ENCODE results near the gene KHK.
"Not testable (repeated sequence)": the region's sequence is repeated elsewhere in the genome, so short reads cannot be mapped to it uniquely, and the experiment has no call there.

KHK gene

DNA sequence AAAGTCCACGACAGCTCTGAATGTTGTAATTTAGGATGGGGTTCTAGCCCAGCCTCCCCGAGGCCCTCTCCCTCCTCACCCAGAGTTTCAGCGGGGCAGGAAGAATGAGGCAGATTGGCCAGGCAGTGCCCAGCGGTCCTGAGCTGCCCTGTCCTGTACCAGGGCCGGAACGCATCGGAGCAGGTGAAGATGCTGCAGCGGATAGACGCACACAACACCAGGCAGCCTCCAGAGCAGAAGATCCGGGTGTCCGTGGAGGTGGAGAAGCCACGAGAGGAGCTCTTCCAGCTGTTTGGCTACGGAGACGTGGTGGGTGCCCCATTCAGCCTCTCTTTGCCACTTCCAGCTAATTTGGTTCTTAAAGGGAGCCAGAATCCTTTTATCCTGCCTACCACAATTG is 10.8 kb downstream of the KHK start:
- DNase-seq = no peak

DNA sequence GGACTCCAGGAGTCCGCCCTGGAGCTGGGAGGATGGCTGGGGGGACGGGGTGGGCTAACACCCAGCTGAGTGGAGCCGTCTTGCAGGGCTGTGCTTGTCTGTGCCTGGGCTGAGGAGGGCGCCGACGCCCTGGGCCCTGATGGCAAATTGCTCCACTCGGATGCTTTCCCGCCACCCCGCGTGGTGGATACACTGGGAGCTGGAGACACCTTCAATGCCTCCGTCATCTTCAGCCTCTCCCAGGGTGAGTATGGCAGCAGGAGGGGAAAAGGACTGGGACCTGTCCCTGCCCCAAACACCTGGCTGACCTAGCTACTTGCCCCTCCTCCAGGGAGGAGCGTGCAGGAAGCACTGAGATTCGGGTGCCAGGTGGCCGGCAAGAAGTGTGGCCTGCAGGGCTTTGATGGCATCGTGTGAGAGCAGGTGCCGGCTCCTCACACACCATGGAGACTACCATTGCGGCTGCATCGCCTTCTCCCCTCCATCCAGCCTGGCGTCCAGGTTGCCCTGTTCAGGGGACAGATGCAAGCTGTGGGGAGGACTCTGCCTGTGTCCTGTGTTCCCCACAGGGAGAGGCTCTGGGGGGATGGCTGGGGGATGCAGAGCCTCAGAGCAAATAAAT is 12.9 kb downstream of the KHK start:
- DNase-seq = no peak

DNA sequence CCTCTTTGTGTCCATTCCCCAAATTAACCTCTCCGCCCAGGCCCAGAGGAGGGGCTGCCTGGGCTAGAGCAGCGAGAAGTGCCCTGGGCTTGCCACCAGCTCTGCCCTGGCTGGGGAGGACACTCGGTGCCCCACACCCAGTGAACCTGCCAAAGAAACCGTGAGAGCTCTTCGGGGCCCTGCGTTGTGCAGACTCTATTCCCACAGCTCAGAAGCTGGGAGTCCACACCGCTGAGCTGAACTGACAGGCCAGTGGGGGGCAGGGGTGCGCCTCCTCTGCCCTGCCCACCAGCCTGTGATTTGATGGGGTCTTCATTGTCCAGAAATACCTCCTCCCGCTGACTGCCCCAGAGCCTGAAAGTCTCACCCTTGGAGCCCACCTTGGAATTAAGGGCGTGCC is 13.5 kb downstream of the KHK start:
- no peak for DNase-seq

DNA sequence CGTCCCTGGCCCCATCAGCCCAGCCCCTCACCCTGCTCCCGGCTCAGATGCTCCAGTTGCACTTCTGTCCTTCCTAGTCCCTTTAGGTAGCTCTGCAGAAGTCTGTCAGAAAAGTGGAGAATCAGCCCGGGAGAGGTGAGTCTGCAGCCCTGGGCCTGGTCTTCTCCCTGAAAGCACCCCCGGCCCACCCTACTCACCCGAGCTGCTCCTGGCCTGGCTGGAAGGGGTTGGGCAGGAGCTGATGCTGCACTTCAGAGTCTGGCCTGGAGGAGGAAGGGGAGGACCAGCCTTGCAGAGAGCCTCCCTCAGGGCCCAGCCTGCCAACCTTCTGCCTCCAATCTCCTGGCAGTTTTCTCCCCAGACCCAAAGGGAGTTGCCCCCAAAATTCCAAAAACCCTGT is 15.8 kb downstream of the KHK start:
- DNase-seq = no peak

DNA sequence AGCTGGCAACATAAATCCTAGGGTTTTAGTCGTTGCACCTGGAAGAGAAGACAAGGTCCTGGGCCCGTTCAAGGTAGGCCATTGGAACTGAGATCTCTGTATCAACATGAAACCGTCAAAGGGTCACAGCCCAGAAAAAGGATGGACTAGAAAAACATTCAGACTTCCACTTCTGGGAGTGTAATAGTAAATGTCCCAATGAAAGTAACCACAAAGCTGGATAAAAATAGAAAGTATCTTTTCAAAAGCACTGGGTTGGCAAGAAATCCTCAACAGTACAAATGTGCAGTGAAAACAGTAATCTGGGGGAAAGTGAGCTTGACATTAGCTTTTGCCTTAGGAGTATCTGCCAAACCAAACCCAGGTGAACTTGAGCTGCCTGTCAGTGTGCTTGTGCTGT is 19.4 kb downstream of the KHK start:
- DNase-seq = no peak

DNA sequence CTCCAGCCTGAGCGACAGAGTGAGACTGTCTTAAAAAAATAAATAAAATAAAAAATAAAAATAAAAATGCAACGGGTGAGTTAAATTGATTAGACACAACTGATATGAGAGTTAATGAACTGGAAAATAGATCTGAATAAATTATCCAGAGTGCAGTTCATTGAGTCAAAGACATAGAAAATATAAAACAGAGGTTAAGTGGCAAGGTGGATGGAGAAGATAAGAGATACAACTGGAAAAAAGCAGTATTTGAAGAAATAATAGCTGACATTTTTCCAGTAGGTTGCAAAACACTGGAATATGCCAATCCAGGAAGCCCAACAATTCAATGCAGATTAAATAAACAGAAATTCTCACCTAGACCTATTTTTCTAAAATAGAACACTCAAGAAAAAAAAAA is 21.6 kb downstream of the KHK start:
- no peak for DNase-seq

DNA sequence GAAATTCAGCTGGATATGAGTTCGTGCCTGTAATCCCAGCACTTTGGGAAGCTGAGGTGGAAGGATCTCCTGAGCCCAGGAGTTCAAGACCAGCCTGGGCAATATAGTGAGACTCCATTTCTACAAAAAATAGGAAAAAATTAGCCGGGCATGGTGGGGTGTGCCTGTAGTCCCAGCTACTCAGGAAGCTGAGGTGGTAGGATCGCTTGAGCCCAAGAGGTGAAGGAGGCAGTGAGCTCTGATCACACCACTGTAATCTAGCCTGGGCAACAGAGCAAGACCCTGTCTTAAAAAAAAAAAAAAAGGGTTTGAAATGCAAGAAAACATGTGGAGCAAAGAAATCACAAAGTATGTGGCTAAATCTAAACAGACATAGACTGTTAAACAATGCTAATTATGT is 22.5 kb downstream of the KHK start:
- DNase-seq = no peak

DNA sequence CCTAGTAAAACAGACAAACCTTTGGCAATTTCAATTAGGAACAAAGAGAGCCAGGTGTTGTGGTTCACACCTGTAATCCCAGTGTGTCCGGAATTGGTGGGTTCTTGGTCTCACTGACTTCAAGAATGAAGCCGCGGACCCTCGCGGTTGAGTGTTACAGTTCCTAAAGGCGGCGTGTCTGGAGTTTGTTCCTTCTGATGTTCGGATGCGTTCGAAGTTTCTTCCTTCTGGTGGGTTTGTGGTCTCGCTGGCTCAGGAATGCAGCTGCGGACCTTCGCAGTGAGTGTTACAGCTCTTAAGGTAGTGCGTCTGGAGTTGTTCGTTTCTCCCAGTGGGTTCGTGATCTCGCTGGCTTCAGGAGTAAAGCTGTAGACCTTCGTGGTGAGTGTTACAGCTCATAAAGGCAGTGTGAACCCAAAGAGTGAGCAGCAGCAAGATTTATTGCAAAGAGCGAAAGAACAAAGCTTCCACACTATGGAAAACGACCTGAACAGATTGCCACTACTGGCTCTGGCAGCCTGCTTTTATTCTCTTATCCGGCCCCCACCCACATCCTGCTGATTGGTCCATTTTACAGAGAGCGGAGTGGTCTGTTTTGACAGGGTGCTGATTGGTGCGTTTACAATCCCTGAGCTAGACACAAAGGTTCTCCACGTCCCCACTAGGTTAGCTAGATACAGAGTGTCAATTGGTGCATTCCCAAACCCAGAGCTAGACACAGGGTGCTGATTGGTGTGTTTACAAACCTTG is 24.2 kb downstream of the KHK start:
- not testable (repeated sequence) for DNase-seq

DNA sequence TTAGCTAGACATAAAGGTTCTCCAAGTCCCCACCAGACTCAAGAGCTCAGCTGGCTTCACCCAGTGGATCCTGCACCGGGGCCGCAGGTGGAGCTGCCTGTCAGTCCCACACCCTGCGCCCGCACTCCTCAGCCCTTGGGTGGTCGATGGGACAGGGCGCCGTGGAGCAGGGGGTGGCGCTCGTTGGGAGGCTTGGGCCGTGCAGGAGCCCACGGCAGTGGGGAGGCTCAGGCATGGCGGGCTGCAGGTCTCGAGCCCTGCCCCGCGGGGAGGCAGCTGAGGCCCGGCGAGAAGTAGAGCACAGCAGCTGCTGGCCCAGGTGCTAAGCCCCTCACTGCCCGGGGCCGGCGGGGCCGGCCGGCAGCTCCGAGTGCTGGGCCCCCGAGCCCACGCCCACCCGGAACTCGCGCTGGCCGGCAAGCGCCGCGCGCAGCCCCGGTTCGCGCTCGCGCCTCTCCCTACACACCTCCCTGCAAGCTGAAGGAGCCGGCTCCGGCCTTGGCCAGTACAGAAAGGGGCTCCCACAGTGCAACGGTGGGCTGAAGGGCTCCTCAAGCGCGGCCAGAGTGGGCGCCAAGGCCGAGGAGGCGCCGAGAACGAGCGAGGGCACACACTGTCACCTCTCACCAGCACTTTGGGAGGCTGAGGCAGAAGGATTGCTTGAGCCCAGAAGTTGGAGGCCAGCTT is 25.0 kb downstream of the KHK start:
- not testable (repeated sequence) for DNase-seq

DNA sequence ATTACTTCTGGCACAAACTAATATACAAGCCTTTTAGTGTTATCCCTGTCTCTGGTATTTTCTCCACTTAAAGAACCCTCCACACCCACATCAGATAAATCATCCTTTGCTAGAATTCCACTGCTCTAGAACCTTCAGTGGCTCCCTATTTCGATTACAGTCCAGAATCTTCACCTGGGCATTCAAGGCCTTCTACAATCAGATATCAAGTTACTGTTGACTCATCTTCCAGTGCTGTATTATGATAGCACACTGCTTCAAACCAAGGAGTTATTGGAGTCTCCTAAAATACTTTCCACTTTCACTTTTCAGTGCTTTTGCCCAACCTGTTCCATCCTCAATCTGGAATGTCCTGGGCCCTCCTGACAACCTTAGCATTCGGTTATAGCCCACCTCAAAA is 28.9 kb downstream of the KHK start:
- no peak for DNase-seq

DNA sequence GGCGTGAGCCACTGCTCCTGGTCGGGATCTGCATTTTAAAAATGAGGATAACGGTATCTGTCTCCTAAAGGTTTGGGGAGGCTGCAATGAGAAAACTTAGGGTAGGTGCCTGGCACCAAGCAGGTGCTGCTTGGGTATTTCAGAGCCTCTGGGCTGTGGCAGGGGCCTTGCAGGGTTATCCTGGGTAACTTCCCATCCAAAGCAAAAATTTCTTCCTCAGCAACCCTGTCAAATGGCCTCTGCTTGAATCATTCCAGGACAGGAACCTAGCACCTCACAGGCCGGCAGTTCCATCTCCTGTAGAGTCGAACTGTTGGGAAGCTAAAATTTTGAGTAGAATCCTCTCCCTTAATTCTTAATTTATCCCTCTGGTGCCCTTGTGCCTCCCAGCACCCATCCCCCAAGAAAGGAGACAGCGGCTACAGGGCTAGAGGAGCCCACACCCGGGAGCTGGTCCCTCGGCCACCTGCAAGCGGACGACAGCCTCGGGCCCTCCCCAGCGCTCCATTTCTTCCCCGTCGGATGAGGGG is 31.5 kb downstream of the KHK start:
- no peak for DNase-seq

DNA sequence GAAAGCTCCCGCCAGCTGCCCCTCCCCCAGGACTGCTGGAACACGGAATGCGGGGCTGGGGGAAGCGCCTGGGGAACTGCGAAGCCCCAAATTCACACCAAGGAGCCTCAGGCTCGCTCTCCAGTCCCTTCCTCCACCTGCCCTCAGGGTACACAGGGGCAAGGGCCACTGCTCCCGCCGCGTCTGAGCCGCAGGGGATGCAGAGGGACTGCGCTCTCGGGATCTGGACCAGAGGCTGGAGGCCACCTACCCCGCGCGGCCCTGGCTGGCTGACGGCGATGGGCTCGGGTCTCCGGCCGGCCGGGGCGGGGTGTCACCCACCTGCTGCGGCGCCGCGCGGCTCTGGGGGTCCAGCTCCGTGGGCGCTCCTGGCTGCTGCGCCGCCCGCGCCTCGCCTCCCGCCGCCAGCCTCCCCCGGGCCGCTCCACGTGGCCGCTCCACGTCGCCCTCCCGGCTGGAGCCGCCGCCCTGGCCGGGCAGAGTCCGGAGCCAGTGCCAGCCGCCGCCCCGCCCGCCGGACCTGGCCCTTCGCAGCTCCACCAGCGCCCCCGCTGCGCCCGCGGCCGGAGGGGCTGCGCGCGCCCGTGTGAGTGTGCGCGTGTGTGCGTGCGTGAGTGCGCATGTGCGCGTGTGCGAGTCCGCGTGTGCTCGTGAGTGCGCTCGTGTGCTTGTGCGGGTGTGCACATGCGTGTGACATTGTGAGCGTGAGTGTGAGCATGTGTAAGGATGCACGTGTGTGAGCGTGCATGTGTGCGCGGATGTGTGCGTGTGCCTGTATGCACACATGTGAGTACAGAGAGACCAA is 32.2 kb downstream of the KHK start, which contains the start of gene CGREF1:
TSS of gene CGREF1 (minus strand) at position 604 of the 805 bp plus-strand sequence. CDS start 14,762 bp downstream, outside the sequence.
- peak; percentile 22 for DNase-seq

DNA sequence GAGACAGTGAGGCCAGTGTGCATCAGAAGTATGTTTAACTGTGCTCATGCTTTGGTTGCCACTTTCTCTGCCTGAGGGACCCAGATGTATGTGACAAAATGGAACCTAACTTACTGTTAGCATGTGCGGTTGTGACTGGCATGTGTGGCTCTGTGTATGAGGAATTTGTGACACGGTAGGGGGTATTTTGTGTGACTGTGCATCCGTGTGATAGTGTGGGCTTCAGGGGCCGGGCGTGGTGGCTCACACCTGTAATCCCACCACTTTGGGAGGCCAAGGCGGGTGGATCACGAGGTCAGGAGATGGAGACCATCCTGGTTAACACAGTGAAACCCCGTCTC is 32.7 kb downstream of the KHK start:
- not testable (repeated sequence) for DNase-seq

DNA sequence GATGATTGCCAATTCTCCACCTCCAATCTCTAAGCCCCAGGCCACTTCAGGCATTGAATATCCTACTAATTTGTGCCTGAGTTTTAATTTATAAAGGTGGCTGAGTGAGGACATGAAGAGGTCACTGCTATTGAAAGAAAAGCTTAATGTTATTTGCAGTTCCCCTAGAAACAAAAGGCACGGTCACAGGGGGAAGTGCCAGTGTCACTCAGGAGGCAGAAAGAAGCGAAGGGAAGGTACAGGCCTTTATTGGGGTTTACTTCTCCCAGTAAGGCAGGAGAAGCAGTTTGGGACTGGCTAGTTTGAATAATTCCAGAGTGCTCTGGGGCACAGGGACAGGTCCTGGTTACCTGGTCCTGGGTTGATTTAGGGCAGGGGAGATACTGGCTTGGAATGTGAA is 35.3 kb downstream of the KHK start:
- no peak for DNase-seq

DNA sequence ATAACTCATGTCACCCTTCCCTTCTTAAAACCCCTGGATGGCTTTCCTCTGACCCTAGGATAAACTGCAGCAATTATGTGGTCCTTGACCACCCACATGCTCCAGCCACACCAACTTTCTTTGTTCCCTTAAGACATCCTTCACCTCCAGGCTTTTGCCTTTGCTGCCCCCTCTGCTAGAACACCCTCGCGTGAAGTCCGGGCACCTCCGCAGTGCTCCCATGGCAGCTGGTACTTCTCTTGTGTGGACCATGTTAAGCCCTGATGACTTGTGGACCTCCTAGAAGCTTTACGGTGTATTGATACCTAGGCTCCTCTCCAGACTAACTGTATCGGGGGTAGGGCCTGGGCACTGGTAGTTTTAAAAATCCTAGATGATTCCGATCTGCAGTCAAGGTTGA is 36.2 kb downstream of the KHK start:
- DNase-seq = no peak

DNA sequence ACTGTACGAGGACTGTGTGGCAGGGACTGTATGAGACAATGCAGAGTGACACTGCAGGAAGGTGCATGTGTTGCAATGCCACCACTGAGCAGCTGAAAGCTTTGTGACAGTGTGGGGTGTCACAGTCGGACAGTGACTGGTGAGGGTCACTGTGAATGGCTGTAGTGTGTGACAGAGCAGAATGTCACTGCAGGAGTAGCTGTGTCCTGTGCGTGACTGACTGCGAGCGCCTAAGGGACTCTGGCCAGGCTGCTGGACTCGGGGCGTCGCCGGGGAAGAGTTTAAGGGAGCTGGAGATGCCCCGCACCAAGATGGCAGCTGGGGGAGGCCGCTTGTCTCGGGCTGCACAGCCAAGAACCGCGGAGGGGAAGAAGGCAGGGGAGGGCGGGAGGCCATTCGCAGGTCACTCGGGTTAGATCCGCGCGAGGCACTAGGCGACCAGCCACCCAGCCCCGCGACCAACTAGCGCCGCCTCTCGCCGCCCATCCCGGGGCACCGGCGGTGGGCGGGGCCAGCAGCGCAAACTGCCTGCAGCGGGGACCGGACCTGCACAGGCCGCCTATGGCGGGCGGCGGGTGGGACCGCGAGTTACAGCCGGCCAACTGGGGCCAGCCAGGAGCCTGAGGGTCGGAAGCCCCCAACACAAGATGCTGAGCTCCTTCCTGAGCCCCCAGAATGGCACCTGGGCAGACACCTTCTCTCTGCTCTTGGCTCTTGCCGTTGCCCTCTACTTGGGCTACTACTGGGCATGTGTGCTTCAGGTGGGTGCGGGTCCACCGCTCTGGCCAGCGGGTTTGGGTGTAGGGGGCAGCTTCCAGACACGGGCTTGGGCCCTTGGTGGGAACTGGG is 37.0 kb downstream of the KHK start, which contains the start of gene ABHD1:
TSS of gene ABHD1 (plus strand) at position 514 of the 849 bp plus-strand sequence. CDS start at position 648, 134 bp downstream.
- no peak for DNase-seq

DNA sequence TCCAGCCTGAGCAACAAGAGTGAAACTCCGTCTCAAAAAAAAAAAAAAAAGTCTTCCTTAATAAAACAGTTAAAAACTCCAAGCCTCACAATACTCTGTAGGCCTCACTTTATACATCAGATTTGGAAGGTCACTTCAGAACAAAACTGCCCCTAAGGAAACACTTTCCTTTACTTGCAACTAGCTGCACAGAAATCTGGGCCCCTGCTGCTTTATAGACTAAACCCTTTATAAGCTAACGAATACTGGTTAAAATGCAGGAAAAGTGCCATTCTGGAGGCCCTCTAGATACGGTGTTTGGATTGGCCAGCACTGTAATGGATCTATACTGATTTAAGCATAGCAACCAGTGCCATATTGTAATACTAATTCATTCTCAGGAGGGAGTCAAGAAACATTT is 38.5 kb downstream of the KHK start:
- DNase-seq = no peak

DNA sequence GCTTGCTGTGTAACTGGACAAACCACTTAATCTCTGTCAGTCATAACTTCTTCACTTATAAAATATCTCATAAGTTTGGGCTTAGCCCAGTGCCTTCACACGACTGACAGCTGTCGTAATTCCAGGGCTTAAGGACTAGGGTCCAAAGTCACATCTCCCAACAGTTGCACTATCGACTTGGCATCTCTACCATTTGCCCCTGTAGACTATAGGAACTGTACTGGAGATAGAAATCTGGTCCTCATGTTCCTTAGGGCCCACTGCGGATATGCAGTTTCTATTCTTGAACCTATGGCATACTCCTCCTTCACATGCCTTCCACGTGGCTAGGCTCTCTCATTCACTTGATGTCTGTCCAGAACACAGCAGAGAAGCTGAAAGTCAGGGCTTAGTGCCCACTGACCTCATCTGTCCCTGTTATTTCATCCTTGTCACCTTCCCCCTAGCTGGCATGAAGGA is 39.7 kb downstream of the KHK start:
- no peak for DNase-seq

DNA sequence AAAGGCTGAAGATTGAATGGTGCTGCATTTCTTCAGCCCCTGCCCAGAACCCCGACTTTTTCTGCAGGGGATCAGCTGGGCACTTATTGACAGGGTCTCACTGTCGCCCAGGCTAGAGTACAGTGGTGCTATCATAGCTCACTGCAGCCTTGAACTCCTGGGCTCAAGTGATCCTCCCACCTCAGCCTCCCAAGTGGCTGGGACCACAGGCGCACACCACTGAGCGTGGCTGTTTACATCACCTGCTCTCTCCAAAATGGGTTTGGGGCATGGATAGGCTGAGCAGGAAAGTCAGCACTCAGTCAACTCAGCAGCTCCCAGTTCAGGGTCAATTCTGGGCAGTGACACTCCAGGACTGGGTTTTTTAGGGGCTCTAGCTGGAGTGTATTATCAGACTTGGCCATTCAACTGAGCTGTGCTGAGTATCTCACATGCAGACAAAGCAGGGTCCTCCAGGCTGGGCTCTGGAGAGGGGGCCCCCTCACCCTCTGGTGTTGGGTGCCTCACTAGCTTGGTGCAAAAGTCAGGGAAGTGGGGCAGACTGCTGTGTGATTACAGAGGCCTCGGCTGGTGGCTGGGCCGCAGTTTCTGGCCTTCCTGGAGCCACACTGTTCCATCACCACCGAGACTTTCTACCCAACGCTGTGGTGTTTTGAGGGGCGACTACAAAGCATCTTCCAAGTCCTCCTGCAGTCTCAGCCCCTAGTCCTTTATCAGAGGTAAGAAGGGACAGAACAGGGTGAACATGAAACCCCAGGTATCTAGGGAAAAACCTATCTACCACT is 41.5 kb downstream of the KHK start:
- no peak for DNase-seq

DNA sequence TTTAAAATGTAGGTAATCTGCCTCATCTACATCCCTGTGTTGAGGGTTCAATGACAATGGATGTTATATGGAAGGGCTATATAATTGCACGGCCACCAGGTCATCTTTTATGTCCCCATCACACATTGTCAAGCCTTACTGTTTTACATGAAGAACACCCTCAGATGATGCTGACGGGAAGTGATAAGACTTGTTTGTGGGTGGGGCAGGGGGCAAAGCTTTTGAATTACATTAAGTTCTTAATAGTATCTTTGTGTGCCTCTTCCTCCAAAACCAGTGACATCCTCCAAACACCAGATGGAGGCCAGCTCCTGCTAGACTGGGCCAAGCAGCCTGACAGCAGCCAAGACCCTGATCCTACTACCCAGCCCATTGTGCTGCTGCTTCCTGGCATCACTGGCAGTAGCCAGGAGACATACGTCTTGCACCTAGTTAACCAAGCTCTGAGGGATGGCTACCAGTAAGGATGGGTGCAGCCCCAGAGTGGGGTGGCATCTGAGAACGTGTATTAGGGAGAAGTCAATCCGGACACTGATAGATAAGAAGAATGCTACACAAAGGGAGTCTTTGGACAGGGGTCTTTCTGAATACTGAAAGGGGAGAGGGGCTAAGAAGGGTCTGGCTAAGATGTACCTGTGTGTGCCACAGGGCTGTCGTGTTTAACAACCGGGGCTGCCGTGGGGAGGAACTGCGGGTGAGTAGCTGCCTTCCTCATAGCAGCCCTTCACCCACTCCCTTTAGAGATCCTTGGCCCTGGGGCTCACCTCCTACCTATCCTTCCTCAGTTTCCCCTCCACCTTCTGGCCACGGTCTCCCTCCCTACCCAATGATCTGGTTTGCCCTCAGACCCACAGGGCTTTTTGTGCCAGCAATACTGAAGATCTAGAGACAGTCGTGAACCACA is 42.3 kb downstream of the KHK start:
- DNase-seq = no peak

Data from NCI-H526 treated with DMSO at 0.1 percent for 48 hours (cell line).